ENCODE results near the gene KRT8.

The KRT8 gene

DNA sequence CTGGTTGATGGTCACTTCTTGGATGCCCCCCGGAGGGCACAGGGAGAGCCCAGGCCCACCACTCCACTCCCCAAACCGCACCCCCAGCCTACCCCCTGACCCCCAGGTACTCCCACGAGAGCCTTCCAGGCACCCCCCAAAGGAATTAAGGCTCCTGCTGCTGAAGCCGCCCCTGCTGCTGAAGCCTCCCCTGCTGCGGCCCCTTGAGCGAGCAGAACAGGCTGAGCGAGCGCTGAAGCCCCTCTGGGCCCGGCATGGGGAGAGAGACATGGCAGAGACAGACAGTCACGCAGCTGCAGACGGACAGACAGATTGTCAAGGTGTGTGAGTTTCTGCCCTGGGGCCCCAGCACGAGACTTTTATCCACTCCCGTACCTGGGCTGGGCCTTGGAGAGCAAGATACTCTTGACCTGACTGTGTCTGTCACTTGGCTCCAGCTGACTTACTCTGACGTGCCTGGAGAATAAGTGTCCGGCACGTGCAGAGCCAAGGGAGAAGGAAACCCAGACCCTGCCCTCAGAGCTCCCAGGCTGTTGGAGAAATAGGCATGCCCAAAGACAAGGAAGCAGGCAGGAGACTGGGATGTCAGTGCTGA lies 56.1 kb downstream of the KRT8 start, which contains the start of gene KRT78:
KRT78 (minus strand) TSS at position 334 of the 595 bp plus-strand sequence; CDS start at position 270, 64 bp downstream.
- DNase-seq (ENCODE audit: low spot score), result no peak
- TF ChIP-seq, protein P1, sequence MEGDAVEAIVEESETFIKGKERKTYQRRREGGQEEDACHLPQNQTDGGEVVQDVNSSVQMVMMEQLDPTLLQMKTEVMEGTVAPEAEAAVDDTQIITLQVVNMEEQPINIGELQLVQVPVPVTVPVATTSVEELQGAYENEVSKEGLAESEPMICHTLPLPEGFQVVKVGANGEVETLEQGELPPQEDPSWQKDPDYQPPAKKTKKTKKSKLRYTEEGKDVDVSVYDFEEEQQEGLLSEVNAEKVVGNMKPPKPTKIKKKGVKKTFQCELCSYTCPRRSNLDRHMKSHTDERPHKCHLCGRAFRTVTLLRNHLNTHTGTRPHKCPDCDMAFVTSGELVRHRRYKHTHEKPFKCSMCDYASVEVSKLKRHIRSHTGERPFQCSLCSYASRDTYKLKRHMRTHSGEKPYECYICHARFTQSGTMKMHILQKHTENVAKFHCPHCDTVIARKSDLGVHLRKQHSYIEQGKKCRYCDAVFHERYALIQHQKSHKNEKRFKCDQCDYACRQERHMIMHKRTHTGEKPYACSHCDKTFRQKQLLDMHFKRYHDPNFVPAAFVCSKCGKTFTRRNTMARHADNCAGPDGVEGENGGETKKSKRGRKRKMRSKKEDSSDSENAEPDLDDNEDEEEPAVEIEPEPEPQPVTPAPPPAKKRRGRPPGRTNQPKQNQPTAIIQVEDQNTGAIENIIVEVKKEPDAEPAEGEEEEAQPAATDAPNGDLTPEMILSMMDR (IDR thresholded peaks at IDR 0.05; ENCODE audit: extremely low read depth, insufficient read depth, missing control alignments), result no peak
- in situ Hi-C loops (cut with MboI; ENCODE audit: low pct_unique_long_range_greater_than_20kb, low sequenced_read_pairs, unreplicated experiment), result no loop called here

DNA sequence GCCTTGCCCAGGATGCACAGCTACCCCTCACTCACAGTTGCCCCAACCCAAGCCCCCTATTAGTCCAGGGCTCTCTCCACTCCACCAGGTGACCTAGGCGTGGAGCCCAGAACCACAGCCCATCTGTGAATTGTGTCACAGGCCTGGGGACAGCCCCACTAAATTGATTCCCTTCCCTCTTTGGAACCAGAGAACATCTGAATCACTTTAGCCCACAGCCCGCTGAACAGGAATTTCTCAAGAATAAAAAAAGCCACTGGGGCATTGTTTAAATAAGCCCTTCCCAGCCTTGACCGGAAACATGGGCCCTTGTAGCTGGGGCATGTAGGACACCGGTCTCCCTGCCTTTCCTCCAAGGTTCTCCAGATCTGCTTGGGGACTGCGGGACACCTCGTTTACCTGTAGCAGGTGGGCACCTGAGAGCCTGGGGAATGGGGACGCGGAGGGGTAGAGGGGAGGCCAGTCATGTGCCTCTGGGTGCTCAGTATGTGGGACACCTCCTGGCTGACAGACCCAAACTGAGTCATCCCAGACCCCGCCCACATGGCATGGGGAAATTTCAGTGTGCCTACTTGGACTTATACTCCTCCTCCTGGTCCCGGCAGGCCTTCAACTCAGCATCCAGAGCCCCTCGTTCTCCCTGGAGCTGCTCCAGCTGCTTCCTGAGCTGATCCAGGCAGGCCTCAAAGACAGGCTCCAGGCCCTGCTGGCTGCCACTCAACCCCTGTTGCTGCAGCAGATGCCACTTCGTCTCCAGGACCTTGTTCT lies 57.4 kb downstream of the KRT8 start:
- in situ Hi-C loops (cut with MboI; ENCODE audit: low pct_unique_long_range_greater_than_20kb, low sequenced_read_pairs, unreplicated experiment), result no loop called here
- TF ChIP-seq, protein P1 (IDR thresholded peaks at IDR 0.05; ENCODE audit: extremely low read depth, insufficient read depth, missing control alignments), result no peak
- no peak for DNase-seq (ENCODE audit: low spot score)
